SK-N-SH (cell line): Measurements from ENCODE around the gene CXorf51B. TPM values are rescaled to one million over a fixed set of nuclear protein-coding genes. Genes with fewer than 3 reads are reported as not detected.
"Not testable (repeated sequence)": the region's sequence is repeated elsewhere in the genome, so short reads cannot be mapped to it uniquely, and the experiment has no call there.

Experiments used
- CTCF ChIA-PET: fragments of 300-600, 350-600 bp; formaldehyde crosslinking; extraction: SDS; loops from one replicate; lab custom pipeline; 2021; lab: Yijun Ruan, JAX
- POLR2A ChIA-PET: fragments of 350-600 bp; sonication (Branson Sonifier 250); formaldehyde crosslinking; extraction: SDS; loops from one replicate; lab custom pipeline; 2020; ENCODE audit warnings: antibody characterized with exemption, inconsistent platforms; lab: Yijun Ruan, JAX
- DNase-seq: peaks from one replicate; pipeline ENCODE4 v3.0.0; 2012
- H2AFZ ChIP-seq: fragments of 200-600 bp; sonication (generic); 2 replicates; pipeline ENCODE4 v1.8.1; 2016; ENCODE audit warnings: antibody characterized with exemption, mild to moderate bottlenecking, low read depth
- H3F3A ChIP-seq: fragments of 200-600 bp; sonication (generic); replicated peaks from 2 replicates; pipeline ENCODE3; 2016; ENCODE audit warnings: antibody characterized with exemption, mild to moderate bottlenecking; ENCODE audit not compliant: insufficient read depth
- H3K27ac ChIP-seq, 2 experiments: fragments of 200-500 bp in 1 of 2; fragments of 200-600 bp in 1 of 2; sonication (Bioruptor generic) in 1 of 2; sonication (generic), shearing (Covaris generic) in 1 of 2; 2 replicates each; pipeline versions ENCODE4 v1.5.1 to v1.6.1; 2014 to 2016; ENCODE audit warnings: low read depth in 2 of 2, inconsistent platforms in 1 of 2, low read length in 1 of 2, mild to moderate bottlenecking in 1 of 2, mixed read lengths in 1 of 2
- H3K27me3 ChIP-seq: fragments of 200-600 bp; sonication (generic), shearing (Covaris generic); 2 replicates; pipeline ENCODE4 v1.6.1; 2016; ENCODE audit warnings: mixed run types; ENCODE audit not compliant: insufficient read depth
- H3K36me3 ChIP-seq, 2 experiments: fragments of 200-500 bp in 1 of 2; fragments of 200-600 bp in 1 of 2; sonication (Bioruptor generic) in 1 of 2; sonication (generic) in 1 of 2; replicated peaks in 1 of 2; 2 replicates each; pipeline versions ENCODE3 to v1.5.1; 2014 to 2016; ENCODE audit warnings: low read length in 1 of 2, mild to moderate bottlenecking in 1 of 2; ENCODE audit not compliant: insufficient read depth in 2 of 2, control insufficient read depth in 1 of 2
- H3K4me1 ChIP-seq, 2 experiments: fragments of 200-500 bp in 1 of 2; fragments of 200-600 bp in 1 of 2; sonication (Bioruptor generic) in 1 of 2; sonication (generic), shearing (Covaris generic) in 1 of 2; 2 replicates each; pipeline versions ENCODE4 v1.5.1 to v1.6.1; 2014 to 2016; ENCODE audit warnings: low read depth in 1 of 2, low read length in 1 of 2, mixed run types in 1 of 2; ENCODE audit not compliant: insufficient read depth in 2 of 2, control insufficient read depth in 1 of 2
- H3K4me2 ChIP-seq: fragments of 200-600 bp; sonication (generic), shearing (Covaris generic); 2 replicates; pipeline ENCODE4 v1.6.1; 2017; ENCODE audit warnings: mixed run types
- H3K4me3 ChIP-seq, 2 experiments: fragments of 200-500 bp in 1 of 2; fragments of 200-600 bp in 1 of 2; sonication (Bioruptor generic) in 1 of 2; sonication (generic), shearing (Covaris generic) in 1 of 2; 2 replicates each; pipeline versions ENCODE4 v1.5.1 to v1.8.1; 2014 to 2016; ENCODE audit warnings: low read depth in 2 of 2, inconsistent platforms in 1 of 2, low read length in 1 of 2, mild to moderate bottlenecking in 1 of 2, mixed read lengths in 1 of 2, moderate library complexity in 1 of 2
- H3K79me2 ChIP-seq: fragments of 200-600 bp; sonication (generic); 2 replicates; pipeline ENCODE4 v1.8.1; 2017; ENCODE audit warnings: mild to moderate bottlenecking; ENCODE audit not compliant: insufficient read depth
- H3K9ac ChIP-seq: fragments of 200-600 bp; sonication (generic); 2 replicates; pipeline ENCODE4 v1.6.1; 2017; ENCODE audit warnings: mixed run types
- H3K9me2 ChIP-seq: fragments of 200-600 bp; sonication (generic); 2 replicates; pipeline ENCODE4 v1.6.1; 2017; ENCODE audit warnings: mixed run types
- H3K9me3 ChIP-seq: fragments of 200-600 bp; sonication (generic); 2 replicates; pipeline ENCODE4 v1.6.1; 2017; ENCODE audit warnings: mixed run types, mild to moderate bottlenecking, moderate library complexity
- H4K20me1 ChIP-seq: fragments of 200-600 bp; sonication (generic); 2 replicates; pipeline ENCODE4 v1.6.1; 2017; ENCODE audit warnings: mild to moderate bottlenecking, mixed run types; ENCODE audit not compliant: insufficient read depth
- CHD2 ChIP-seq: fragments of 150-350 bp; IDR thresholded peaks from 2 replicates; pipeline ENCODE4 v1.6.1; 2018; ENCODE audit warnings: low read length; ENCODE audit not compliant: partially characterized antibody
- ELF1 ChIP-seq: IDR thresholded peaks from 2 replicates; pipeline ENCODE4 v1.4.0; 2012
- EZH2phosphoT487 ChIP-seq: fragments of 200-600 bp; sonication (generic); IDR thresholded peaks from 2 replicates; pipeline ENCODE4 v1.6.1; 2017; ENCODE audit warnings: low read depth, mixed run types, mild to moderate bottlenecking, antibody characterized with exemption, moderate library complexity, borderline replicate concordance
- FOSL2 ChIP-seq: IDR thresholded peaks from 2 replicates; pipeline ENCODE4 v1.4.0; 2012; ENCODE audit warnings: low read depth, mild to moderate bottlenecking, moderate library complexity, borderline replicate concordance
- FOXM1 ChIP-seq: IDR thresholded peaks from 2 replicates; pipeline ENCODE4 v1.4.0; 2012; ENCODE audit warnings: low read depth, mild to moderate bottlenecking
- GABPA ChIP-seq: IDR thresholded peaks from 2 replicates; pipeline ENCODE4 v1.4.0; 2012; ENCODE audit warnings: low read depth, mild to moderate bottlenecking
- GATA2 ChIP-seq: sonication (generic); formaldehyde crosslinking; IDR thresholded peaks from 2 replicates; pipeline ENCODE4 v1.5.0; 2020; ENCODE audit warnings: mild to moderate bottlenecking, missing genetic modification reagents
- NRF1 ChIP-seq: IDR thresholded peaks from 2 replicates; pipeline ENCODE4 v1.6.1; 2012; ENCODE audit warnings: low read depth, mild to moderate bottlenecking, low read length
- PBX3 ChIP-seq: IDR thresholded peaks from 2 replicates; pipeline ENCODE4; 2012
- SMC3 ChIP-seq: IDR thresholded peaks from 2 replicates; pipeline ENCODE4 v1.6.1; 2012; ENCODE audit warnings: low read depth, low read length, improper control_type of control experiment
- TAF1 ChIP-seq: IDR thresholded peaks from 2 replicates; pipeline ENCODE4 v1.6.1; 2012; ENCODE audit warnings: low read depth, mild to moderate bottlenecking, low read length, moderate library complexity, borderline replicate concordance
- TEAD4 ChIP-seq: IDR thresholded peaks from 2 replicates; pipeline ENCODE4 v1.4.0; 2012; ENCODE audit warnings: mild to moderate bottlenecking, borderline replicate concordance; ENCODE audit not compliant: insufficient read depth
- USF1 ChIP-seq: IDR thresholded peaks from 2 replicates; pipeline ENCODE4 v1.4.0; 2012; ENCODE audit warnings: low read depth, borderline replicate concordance
- YY1 ChIP-seq: IDR thresholded peaks from 2 replicates; pipeline ENCODE4 v1.4.0; 2012; ENCODE audit warnings: low read depth, mild to moderate bottlenecking
- WGBS: methylation state at CpG from one replicate; pipeline ENCODE4 v1.1.6; 2017; ENCODE audit warnings: low lambda C conversion rate; 5-methylcytosine and 5-hydroxymethylcytosine counted together
- polyA plus RNA-seq, 3 experiments: library from polyadenylated mRNA; depleted of rRNA; stranded (reverse); fragments of >200 nt; gene quantifications; 2 replicates each; pipeline ENCODE4 v1.2.3, GENCODE V29; 2012

The CXorf51B gene
- polyA plus RNA-seq (2012; rRNA removed), result not detected in 2 replicates
- polyA plus RNA-seq (2012; cell fraction: cytosol; rRNA removed), result not detected in 2 replicates
- polyA plus RNA-seq (2012; cell fraction: nucleus; rRNA removed), result not detected in 2 replicates

- H3F3A ChIP-seq, H4K20me1 ChIP-seq, POLR2A ChIA-PET, DNase-seq, H3K4me2 ChIP-seq, H3K9me3 ChIP-seq, H3K79me2 ChIP-seq, H3K36me3 ChIP-seq, H3K9me2 ChIP-seq, H3K27ac ChIP-seq, H3K4me3 ChIP-seq, H3K9ac ChIP-seq, H3K27me3 ChIP-seq, H3K4me1 ChIP-seq, CTCF ChIA-PET, H2AFZ ChIP-seq: not testable (repeated sequence)
- no CpG with 5 or more reads among the region's 3 CpGs for WGBS
Observed at GRCh38 chrX:146809471-146809870, at the start of gene CXorf51B. Gene CXorf51B (plus strand): TSS chrX:146809771. CDS start chrX:146809792, 21 bp downstream.

GRCh38 chrX:146814644-146815043 lies 5.1 kb downstream of the CXorf51B start, which contains the start of gene CXorf51A:
Gene CXorf51A (minus strand): TSS chrX:146814744. CDS start chrX:146814723, 21 bp downstream.
- H3F3A ChIP-seq, H4K20me1 ChIP-seq, H3K4me2 ChIP-seq, H3K9ac ChIP-seq, H3K9me3 ChIP-seq, H3K27me3 ChIP-seq, H3K4me3 ChIP-seq, CTCF ChIA-PET, DNase-seq, H3K27ac ChIP-seq, H3K9me2 ChIP-seq, H3K4me1 ChIP-seq, H2AFZ ChIP-seq, H3K79me2 ChIP-seq, POLR2A ChIA-PET, H3K36me3 ChIP-seq: not testable (repeated sequence)
- WGBS, result no CpG with 5 or more reads among the region's 3 CpGs

GRCh38 chrX:146831994-146832393 lies 22.4 kb downstream of the CXorf51B start:
- Histone ChIP-seq H3K79me2 (no peaks in the 10 kb centered on the region), H3K27me3 (no peaks in the 10 kb centered on the region), H3K36me3 (no peaks in the 10 kb centered on the region), H3K4me2 (no peak overlapping the region), H2AFZ (no peak overlapping the region), H3K9me2 (no peaks in the 10 kb centered on the region), H3K9ac (no peak overlapping the region), H3K4me3 (no peak overlapping the region), H4K20me1 (no peaks in the 10 kb centered on the region), H3K27ac (no peak overlapping the region), H3K9me3 (no peaks in the 10 kb centered on the region), H3K4me1 (no peaks in the 10 kb centered on the region), H3F3A (no peaks in the 10 kb centered on the region)
- 0% methylated on average over 4 of the region's 4 CpGs for WGBS
- ChIA-PET CTCF (no interaction called here), POLR2A (no interaction called here)
- no peak for DNase-seq
- TF ChIP-seq GATA2 (no peak), CHD2 (no peak), NRF1 (no peak), EZH2phosphoT487 (no peak), ELF1 (no peak), PBX3 (no peak), GABPA (no peak), YY1 (no peak), TAF1 (no peak), TEAD4 (no peak), USF1 (no peak), SMC3 (no peak), FOSL2 (no peak), FOXM1 (no peak)
